GM23338 (cell line): ENCODE data around the gene ISCU. TPM values are rescaled to one million over a fixed set of nuclear protein-coding genes. Genes with fewer than 3 reads are reported as not detected.

Experiments
- ATAC-seq: fragments of 200-7000 bp; cut with Tn5 transposase; 3 replicates; pipeline ENCODE4 v1.9.1; 2020
- DNase-seq: peaks from one replicate; pipeline ENCODE4 v3.0.0-alpha.2; 2015; ENCODE audit warnings: low spot score
- H2AFZ ChIP-seq: fragments of 200-600 bp; sonication (generic); 2 replicates; pipeline ENCODE4 v1.8.0; 2016; ENCODE audit warnings: antibody characterized with exemption, mild to moderate bottlenecking, moderate library complexity
- H3F3A ChIP-seq: fragments of 200-600 bp; sonication (generic); replicated peaks from 2 replicates; pipeline ENCODE4 v1.8.0; 2017; ENCODE audit warnings: antibody characterized with exemption, mixed run types, low read depth
- H3K27ac ChIP-seq: fragments of 200-600 bp; sonication (generic); 2 replicates; pipeline ENCODE4 v1.6.1; 2016; ENCODE audit warnings: low read depth
- H3K27me3 ChIP-seq: fragments of 200-600 bp; sonication (generic); 2 replicates; pipeline ENCODE4 v1.8.0; 2016; ENCODE audit warnings: mild to moderate bottlenecking, mixed run types, moderate library complexity; ENCODE audit not compliant: insufficient read depth
- H3K36me3 ChIP-seq: fragments of 200-600 bp; sonication (generic); 2 replicates; pipeline ENCODE4 v1.8.0; 2016; ENCODE audit warnings: mild to moderate bottlenecking; ENCODE audit not compliant: insufficient read depth
- H3K4me1 ChIP-seq: fragments of 200-600 bp; sonication (generic); 2 replicates; pipeline ENCODE4 v1.8.0; 2016; ENCODE audit warnings: mild to moderate bottlenecking, moderate library complexity; ENCODE audit not compliant: insufficient read depth
- H3K4me2 ChIP-seq: fragments of 200-600 bp; sonication (generic); 2 replicates; pipeline ENCODE4 v1.7.1; 2017; ENCODE audit warnings: mixed run types
- H3K4me3 ChIP-seq: fragments of 200-600 bp; sonication (generic); 2 replicates; pipeline ENCODE4 v1.6.1; 2016; ENCODE audit warnings: mixed run types
- H3K79me2 ChIP-seq: fragments of 200-600 bp; sonication (generic); replicated peaks from 2 replicates; pipeline ENCODE4 v1.8.0; 2017; ENCODE audit warnings: mild to moderate bottlenecking; ENCODE audit not compliant: insufficient read depth
- H3K9me2 ChIP-seq: fragments of 200-600 bp; sonication (generic); 2 replicates; pipeline ENCODE4 v1.8.0; 2017; ENCODE audit not compliant: insufficient read depth
- H4K20me1 ChIP-seq: fragments of 200-600 bp; sonication (generic); replicated peaks from 2 replicates; pipeline ENCODE4 v1.8.0; 2017; ENCODE audit warnings: mild to moderate bottlenecking; ENCODE audit not compliant: insufficient read depth
- H3K27ac Mint-ChIP-seq: 2 replicates; pipeline ENCODE4 v1.8.0; 2020; ENCODE audit warnings: inconsistent platforms, mild to moderate bottlenecking, moderate library complexity, mixed read lengths
- H3K27me3 Mint-ChIP-seq: 3 replicates; pipeline ENCODE4 v1.8.0; 2022; ENCODE audit warnings: low read depth, mild to moderate bottlenecking, moderate library complexity, mixed read lengths, inconsistent platforms; ENCODE audit not compliant: insufficient read depth, poor library complexity
- H3K36me3 Mint-ChIP-seq: 3 replicates; pipeline ENCODE4 v1.8.0; 2021; ENCODE audit warnings: low read depth, mild to moderate bottlenecking, inconsistent platforms, moderate library complexity, mixed read lengths
- H3K4me1 Mint-ChIP-seq: 3 replicates; pipeline ENCODE4 v1.8.0; 2020; ENCODE audit warnings: mild to moderate bottlenecking, inconsistent platforms, mixed read lengths
- H3K4me3 Mint-ChIP-seq: 3 replicates; pipeline ENCODE4 v1.8.0; 2021; ENCODE audit warnings: moderate library complexity, mild to moderate bottlenecking, inconsistent platforms, mixed read lengths
- H3K9me3 Mint-ChIP-seq: 3 replicates; pipeline ENCODE4 v1.8.0; 2020; ENCODE audit warnings: moderate library complexity, mild to moderate bottlenecking, inconsistent platforms, mixed read lengths
- CTCF ChIP-seq, 2 experiments: fragments of 200-600 bp in 1 of 2; sonication (generic) in 1 of 2; conservative IDR thresholded peaks; 2 replicates each; pipeline versions ENCODE4 v1.5.1 to v1.6.1; 2016 to 2017; ENCODE audit warnings: antibody characterized with exemption in 2 of 2, low read depth in 2 of 2, mild to moderate bottlenecking in 2 of 2, moderate library complexity in 1 of 2
- ETS1 ChIP-seq: IDR thresholded peaks from 2 replicates; pipeline ENCODE4 v1.6.1; 2016; ENCODE audit warnings: antibody characterized with exemption
- JUNB ChIP-seq: IDR thresholded peaks from one replicate; pipeline ENCODE4 v1.6.1; 2016; ENCODE audit warnings: antibody characterized with exemption; ENCODE audit not compliant: unreplicated experiment
- NANOG ChIP-seq: IDR thresholded peaks from 2 replicates; pipeline ENCODE4 v1.6.1; 2016; ENCODE audit warnings: antibody characterized with exemption, borderline replicate concordance
- REST ChIP-seq: IDR thresholded peaks from one replicate; pipeline ENCODE4 v1.6.1; 2018; ENCODE audit warnings: antibody characterized with exemption; ENCODE audit not compliant: unreplicated experiment
- STAT1 ChIP-seq: IDR thresholded peaks from one replicate; pipeline ENCODE4 v1.6.1; 2016; ENCODE audit warnings: antibody characterized with exemption; ENCODE audit not compliant: unreplicated experiment
- polyA plus RNA-seq: library from polyadenylated mRNA; unstranded; fragments of >200 nt; fragmentation: Nextera tagmentation; extraction: Ambion mirVana; gene quantifications from 2 replicates; pipeline ENCODE4 v1.2.1, GENCODE V29; 2016
- total RNA-seq: library from RNA; depleted of rRNA; stranded (reverse); fragments of >200 nt; shearing (Covaris generic); gene quantifications from 2 replicates; pipeline ENCODE4 v1.2.3, GENCODE V29; 2014

ISCU gene
- total and polyA plus RNA-seq, 2 experiments from 2014 or later, result 123 to 129 TPM

- H3K4me1 Mint-ChIP-seq, result peaks cover 18% of the 10 kb centered on the region
- H3K27ac Mint-ChIP-seq, result no peak overlapping the region
- H3K27ac ChIP-seq, result no peak overlapping the region
- H3K27me3 ChIP-seq, result no peaks in the 10 kb centered on the region
- no peak overlapping the region for H3K4me2 ChIP-seq
- no peaks in the 10 kb centered on the region for H3K9me2 ChIP-seq
- H2AFZ ChIP-seq, result 0 out of 2 replicates have a peak overlapping the region, but pooled peaks have one; percentile 59
- no peaks in the 10 kb centered on the region for H3K36me3 ChIP-seq
- no peaks in the 10 kb centered on the region; the same call in 1 of the 2 replicates for H3K4me1 ChIP-seq
- H3K36me3 Mint-ChIP-seq, result no peaks in the 10 kb centered on the region
- H3K79me2 ChIP-seq, result no peaks in the 10 kb centered on the region
- no peak overlapping the region for H3K4me3 ChIP-seq
- ATAC-seq (peak; percentile 32), DNase-seq (no peak)
- H4K20me1 ChIP-seq, result no peaks in the 10 kb centered on the region
- H3K27me3 Mint-ChIP-seq, result peaks cover 8% of the 10 kb centered on the region
- TF ChIP-seq REST, result no peak
- TF ChIP-seq STAT1, result no peak
- no peak for TF ChIP-seq NANOG
- H3K4me3 Mint-ChIP-seq, result no peak overlapping the region
- no peaks in the 10 kb centered on the region for H3K9me3 Mint-ChIP-seq
- H3F3A ChIP-seq, result 0 out of 2 replicates have a peak, but pooled peaks cover 6% of the 10 kb centered on the region
Measured at GRCh38 chr12:108604208-108604941, 42.0 kb downstream of the ISCU start.

- Histone ChIP-seq H3K4me2 (no peak overlapping the region), H3K27ac (no peak overlapping the region), H3K4me3 (no peak overlapping the region), H3K27me3 (no peaks in the 10 kb centered on the region), H3K4me1 (no peaks in the 10 kb centered on the region; the same call in 1 of the 2 replicates), H3K79me2 (no peaks in the 10 kb centered on the region), H4K20me1 (no peaks in the 10 kb centered on the region), H2AFZ (no peak overlapping the region), H3K36me3 (no peaks in the 10 kb centered on the region), H3F3A (0 out of 2 replicates have a peak, but pooled peaks cover 6% of the 10 kb centered on the region), H3K9me2 (no peaks in the 10 kb centered on the region)
- ATAC-seq (no peak), DNase-seq (no peak)
- peaks cover 8% of the 10 kb centered on the region for H3K27me3 Mint-ChIP-seq
- no peaks in the 10 kb centered on the region for H3K9me3 Mint-ChIP-seq
- H3K36me3 Mint-ChIP-seq, result no peaks in the 10 kb centered on the region
- no peak overlapping the region for H3K4me3 Mint-ChIP-seq
- peaks cover 18% of the 10 kb centered on the region for H3K4me1 Mint-ChIP-seq
- H3K27ac Mint-ChIP-seq, result peak overlapping the region; percentile 48; the same call in 1 of the 2 replicates
- TF ChIP-seq ETS1, result no peak
- no peak for TF ChIP-seq STAT1
- TF ChIP-seq JUNB, result no peak
- no peak for TF ChIP-seq CTCF (conservative IDR thresholded peaks at IDR 0.05; ENCODE audit: low read depth in 2 of 2)
Measured at GRCh38 chr12:108605000-108605689, 42.7 kb downstream of the ISCU start.
